ENCODE measurements around the gene NTRK1. TPM values are rescaled to one million over a fixed set of nuclear protein-coding genes. Genes with fewer than 3 reads are reported as not detected.
A peak's percentile ranks its signal among the peaks of the same experiment; 100 is the strongest.

The NTRK1 gene
- total and polyA plus RNA-seq, 8 donors = 0.20 to 1.1 (median 0.49) TPM

- Histone ChIP-seq H3K36me3 (no peaks in the 10 kb centered on the region), H3K27me3 (no peaks in the 10 kb centered on the region), H3K4me3 (no peak overlapping the region), H3K4me1 (no peaks in the 10 kb centered on the region), H3K27ac (no peak overlapping the region), H3K9me3 (no peaks in the 10 kb centered on the region)
- FAIRE-seq (no peak), ATAC-seq (no peak), DNase-seq (no peak)
- WGBS, 2 donors = 37 to 61% methylated on average over 5 to 6 of the region's 6 CpGs
- intact Hi-C loops (cut with DNase I) = no loop called here
- TF ChIP-seq CTCF (IDR thresholded peaks at IDR 0.05) = no peak
Measured at GRCh38 chr1:156900896-156901589, 40.4 kb downstream of the NTRK1 start.

GRCh38 chr1:156901590-156901900 is 40.9 kb downstream of the NTRK1 start:
- intact Hi-C loops (cut with DNase I) = no loop called here
- no peaks in the 10 kb centered on the region for H3K4me1 ChIP-seq
- WGBS, 2 donors = 74 to 75% methylated on average over 4 of the region's 4 CpGs
- no peaks in the 10 kb centered on the region for H3K27me3 ChIP-seq
- H3K9me3 ChIP-seq = no peaks in the 10 kb centered on the region
- H3K4me3 ChIP-seq = no peak overlapping the region
- ATAC-seq (no peak), DNase-seq (no peak), FAIRE-seq (no peak)
- H3K27ac ChIP-seq = no peak overlapping the region
- H3K36me3 ChIP-seq = no peaks in the 10 kb centered on the region
- no peak for TF ChIP-seq CTCF (IDR thresholded peaks at IDR 0.05)

- ATAC-seq (no peak), FAIRE-seq (no peak), DNase-seq (peak in 1 of 6 donors; percentile 34)
- no peaks in the 10 kb centered on the region for H3K27me3 ChIP-seq
- TF ChIP-seq CTCF (IDR thresholded peaks at IDR 0.05) = no peak
- no peaks in the 10 kb centered on the region for H3K4me1 ChIP-seq
- intact Hi-C loops (cut with DNase I) = no loop called here
- H3K4me3 ChIP-seq = no peak overlapping the region
- no peaks in the 10 kb centered on the region for H3K9me3 ChIP-seq
- WGBS, 2 donors = 54% methylated on average over 23 of the region's 23 CpGs
- H3K36me3 ChIP-seq = no peaks in the 10 kb centered on the region
- no peak overlapping the region for H3K27ac ChIP-seq
Measured at GRCh38 chr1:156901966-156902915, 41.6 kb downstream of the NTRK1 start.

- ATAC-seq (no peak), DNase-seq (peak in 2 of 6 donors; percentile 27 to 41), FAIRE-seq (no peak)
- intact Hi-C loops (cut with DNase I) = no loop called here
- Histone ChIP-seq H3K27me3 (no peaks in the 10 kb centered on the region), H3K4me1 (no peaks in the 10 kb centered on the region), H3K9me3 (no peaks in the 10 kb centered on the region), H3K36me3 (no peaks in the 10 kb centered on the region), H3K27ac (no peak overlapping the region), H3K4me3 (no peak overlapping the region)
- TF ChIP-seq CTCF (IDR thresholded peaks at IDR 0.05) = no peak
- 65 to 67% methylated on average over 13 to 15 of the region's 15 CpGs for WGBS, 2 donors
Measured at GRCh38 chr1:156903328-156904091, 42.8 kb downstream of the NTRK1 start.

Measured in pancreas (tissue), 10 donors.